NCI-H2029 (cell line): ENCODE results near the gene AGBL1.

Experiments used
- DNase-seq: peaks from one replicate; lab custom pipeline; 2025; lab: John Stamatoyannopoulos, UW

The AGBL1 gene

DNA sequence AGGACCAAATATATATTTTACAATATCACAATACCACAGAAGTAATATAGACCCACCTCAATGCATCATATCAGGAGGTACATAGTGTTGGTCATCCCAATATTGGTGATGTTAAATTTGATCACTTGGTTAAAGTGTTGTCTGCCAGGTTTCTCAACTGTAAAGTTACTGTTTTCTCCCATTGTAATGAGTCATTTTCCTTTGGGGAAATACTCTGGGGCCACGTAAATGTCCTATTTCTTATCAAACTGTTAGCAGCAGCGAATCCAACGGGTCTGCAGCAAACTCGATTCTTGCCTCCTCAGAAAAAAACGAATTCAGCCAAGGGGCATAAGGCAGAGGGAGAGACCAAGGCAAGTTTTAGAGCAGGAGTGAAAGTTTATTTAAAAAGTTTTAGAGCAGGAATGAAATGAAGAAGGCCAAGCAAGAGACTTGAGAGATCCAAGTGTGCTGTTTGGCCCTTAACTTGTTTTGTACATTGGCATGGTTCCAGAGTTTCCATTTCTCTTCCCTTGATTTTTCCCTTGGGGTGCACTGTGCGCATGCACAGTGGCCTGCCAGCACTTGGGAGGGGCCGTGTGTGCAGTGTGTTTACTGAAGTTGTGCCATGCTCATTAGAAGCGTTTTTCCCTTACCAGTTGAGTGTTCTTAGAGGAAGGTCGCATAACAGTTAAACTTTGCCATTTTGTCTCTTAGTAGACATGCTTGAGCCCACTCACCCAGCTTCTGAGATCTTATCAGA is 512.5 kb downstream of the AGBL1 start:
- DNase-seq = no peak

DNA sequence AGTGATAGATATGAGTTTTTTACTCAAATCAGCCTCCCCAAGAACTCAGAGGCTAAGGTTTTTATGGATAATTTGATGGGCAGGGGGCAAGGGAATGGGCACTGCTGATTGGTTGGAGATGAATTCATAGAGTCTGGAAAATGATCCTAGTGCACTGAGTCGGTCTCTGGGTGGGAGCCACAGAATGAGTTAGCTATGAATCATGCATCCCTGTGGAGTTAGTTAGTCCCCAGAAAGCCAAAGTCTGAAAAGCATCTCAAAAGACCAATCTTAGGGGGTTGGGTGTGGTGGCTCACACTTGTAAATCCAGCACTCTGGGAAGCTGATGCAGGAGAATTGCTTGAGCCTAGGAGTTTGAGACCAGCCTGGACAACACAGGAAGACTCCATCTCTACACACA is 516.1 kb downstream of the AGBL1 start:
- DNase-seq = no peak

DNA sequence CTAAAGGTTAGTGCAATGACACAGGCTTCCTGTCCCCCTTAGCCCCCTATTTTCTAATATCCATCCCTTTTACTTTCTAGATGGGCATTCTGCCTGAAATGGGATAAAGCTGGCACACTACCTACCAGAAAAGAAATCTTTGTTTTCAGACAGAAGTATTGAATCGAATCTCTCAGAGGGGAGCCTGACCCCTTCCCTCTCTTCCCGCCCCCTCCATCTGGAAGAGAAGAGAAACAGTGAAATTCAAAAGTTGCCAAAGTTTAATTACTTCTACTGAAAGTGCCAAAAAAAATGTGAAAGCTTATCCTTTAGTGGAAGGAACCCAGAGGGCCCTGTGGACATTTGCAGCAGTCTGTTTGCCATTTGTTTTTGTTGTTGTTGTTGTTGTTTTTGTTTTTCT is 523.8 kb downstream of the AGBL1 start:
- no peak for DNase-seq

DNA sequence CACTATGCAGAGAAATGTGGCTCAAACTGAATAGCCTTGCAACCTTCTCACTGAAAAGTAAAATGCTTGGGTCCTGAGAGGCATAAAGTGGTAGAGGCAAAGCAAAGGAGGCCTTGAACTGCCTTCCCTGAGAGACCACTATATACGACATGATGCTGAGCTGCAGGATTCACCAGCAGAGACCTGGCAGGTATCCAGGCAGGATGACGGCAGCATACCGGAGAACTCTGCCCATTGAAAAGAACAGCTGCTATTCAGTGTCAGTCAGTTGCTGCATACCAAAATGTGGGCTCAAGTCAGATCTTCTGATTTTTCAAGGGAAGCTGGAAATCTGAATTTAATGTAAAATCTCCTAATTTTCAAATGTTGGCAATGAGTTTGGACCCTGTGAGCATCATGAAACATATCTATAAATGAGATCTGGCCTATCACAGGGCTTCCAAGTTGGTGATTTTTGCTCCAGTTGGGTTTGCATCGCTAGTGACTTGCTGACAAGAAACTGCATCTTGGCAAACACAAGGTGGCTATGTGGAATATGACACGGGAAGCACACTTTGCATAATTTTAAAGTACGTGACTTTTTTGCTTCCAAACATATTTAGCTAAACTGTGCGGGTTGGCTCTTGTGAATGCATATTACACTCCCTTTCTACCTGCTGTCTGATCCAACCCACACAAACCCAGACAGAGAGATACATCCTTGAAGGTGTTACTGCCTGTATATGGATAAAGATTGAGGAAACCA is 529.0 kb downstream of the AGBL1 start:
- no peak for DNase-seq

DNA sequence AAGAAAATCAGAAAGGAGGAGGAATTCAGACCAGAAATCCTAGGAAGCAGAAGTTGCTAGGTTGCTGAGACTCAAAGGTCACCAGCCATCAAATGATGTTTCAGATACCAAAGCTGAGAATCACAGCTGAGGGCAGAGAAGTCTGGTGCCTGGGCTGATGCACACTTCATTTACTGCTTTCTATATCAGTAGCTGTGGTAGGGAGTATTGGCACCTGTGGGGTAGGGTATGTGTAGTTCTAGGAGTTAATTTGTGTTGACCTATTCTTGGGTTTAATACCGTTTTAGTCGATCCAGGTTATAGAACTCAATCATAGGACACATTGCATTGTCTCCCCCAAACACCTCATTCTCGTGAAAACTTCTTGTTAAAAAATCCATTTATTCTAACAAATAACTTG is 529.6 kb downstream of the AGBL1 start:
- DNase-seq = no peak

DNA sequence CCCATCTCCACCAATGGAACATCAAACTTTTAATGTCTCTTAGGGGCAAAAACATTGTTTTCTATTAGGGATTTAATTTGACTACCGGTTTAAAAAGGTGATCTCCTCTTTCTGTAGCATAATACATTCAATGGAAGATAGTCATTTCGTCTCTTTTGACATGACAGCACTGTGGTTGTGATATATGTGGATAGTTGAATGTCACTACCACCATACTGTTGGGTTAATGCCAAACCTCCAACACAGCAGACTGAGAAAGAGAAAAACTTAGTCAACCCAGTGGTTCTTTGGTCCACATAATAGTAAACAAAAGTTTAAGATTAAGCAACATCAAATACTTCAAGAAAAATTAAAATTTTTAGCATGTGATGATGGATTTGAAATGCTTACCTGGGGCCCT is 530.4 kb downstream of the AGBL1 start:
- no peak for DNase-seq

DNA sequence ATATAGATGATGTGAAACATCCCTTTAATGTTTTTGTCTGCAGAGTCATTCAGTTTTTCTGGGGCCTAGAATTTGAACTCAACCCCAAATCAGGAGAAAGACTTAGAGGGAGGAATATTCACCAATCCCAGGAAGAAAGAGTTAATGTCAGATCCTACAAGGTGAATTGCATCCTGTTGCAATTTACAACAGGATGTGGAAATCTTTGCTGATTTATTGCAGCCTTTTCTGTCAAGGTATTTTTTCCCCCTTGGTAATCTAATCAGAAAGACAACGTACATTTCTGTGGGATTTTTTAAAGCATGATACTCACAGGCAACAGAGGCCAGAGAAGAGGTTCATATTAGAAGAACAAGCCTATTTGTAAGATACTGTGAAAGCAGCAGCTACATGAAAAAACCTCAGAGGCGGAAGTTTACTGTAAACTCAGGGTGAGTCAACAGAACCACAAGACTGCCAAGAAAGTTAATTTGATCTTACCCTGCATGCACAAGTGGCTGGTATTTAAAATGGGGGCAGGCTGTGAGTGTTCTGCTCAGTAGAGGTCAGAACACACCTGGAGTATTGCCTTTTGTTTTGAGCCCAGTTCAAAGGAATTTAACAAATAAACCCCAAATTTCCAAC is 531.9 kb downstream of the AGBL1 start:
- no peak for DNase-seq

DNA sequence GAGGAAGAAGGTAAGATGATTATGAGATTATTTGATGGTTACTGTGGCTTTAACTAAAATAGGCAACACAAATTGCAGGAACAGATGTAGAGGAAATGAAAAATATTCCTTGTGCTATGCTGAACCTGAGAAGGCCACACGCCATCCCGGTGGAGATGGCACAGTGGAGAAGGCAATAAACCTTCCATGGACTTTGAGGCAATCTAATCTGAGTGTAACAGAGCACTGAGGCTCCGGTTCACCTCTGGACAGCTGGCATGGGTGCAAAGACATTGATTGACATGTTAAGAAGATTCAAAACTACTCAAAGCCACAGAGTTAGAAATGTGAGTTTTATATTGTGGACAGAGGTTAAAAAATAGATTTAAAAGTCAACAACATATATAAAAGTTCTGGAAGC is 535.7 kb downstream of the AGBL1 start:
- DNase-seq = no peak

DNA sequence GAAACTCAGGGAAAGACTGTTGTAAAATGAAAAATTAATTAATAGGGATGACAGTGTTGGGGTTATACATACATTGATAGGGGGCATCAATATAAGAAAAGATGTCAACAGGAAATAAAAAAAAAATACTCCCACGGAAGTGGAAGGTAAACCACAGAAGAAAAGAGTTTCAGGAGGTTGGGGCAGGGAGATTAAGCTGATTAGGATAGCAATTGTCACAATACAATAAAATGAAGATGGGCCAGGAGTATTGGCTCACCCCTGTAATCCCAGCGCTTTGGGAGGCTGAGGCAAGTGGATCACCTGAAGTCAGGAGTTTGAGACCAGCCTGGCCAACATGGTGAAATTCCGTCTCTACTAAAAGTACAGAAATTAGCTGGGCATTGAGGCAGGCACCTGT is 536.1 kb downstream of the AGBL1 start:
- DNase-seq = no peak

DNA sequence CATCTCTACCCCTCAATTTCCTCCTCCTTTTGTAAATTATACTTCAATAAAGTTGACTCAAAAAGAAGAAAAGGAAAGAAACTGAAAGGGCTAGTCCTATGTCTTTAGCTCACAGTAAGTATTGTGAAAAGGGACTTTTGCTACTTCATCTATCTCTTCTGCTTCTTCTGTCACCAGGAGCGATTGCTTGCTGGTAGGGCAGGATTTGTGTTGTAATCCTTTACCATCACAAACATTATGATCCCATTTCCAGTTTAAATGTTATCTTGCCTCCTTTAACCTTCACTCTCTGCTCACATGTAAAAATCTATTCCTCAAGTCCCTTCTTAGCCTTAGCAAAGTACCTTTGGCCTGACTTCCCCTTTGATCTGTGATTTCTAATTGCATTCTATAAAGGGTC is 537.1 kb downstream of the AGBL1 start:
- no peak for DNase-seq

DNA sequence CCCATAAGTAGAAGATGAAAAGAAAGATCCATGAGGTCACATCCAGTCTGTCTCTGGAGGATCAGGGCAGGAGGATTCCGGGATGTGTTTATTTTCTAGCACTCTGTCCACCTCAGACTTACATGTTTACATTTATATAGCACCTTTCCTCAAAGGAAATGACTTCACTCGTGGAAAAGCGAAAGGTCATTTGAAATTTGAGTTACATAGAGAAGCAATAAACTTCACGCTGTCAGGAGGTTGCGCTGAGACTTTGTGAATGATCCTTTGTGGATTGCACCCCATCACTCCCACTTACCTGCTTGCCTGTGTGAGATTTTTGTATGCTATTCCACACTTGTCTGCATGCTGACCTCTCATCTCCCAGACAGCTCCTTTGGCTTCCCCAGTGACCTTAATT is 540.5 kb downstream of the AGBL1 start:
- no peak for DNase-seq

DNA sequence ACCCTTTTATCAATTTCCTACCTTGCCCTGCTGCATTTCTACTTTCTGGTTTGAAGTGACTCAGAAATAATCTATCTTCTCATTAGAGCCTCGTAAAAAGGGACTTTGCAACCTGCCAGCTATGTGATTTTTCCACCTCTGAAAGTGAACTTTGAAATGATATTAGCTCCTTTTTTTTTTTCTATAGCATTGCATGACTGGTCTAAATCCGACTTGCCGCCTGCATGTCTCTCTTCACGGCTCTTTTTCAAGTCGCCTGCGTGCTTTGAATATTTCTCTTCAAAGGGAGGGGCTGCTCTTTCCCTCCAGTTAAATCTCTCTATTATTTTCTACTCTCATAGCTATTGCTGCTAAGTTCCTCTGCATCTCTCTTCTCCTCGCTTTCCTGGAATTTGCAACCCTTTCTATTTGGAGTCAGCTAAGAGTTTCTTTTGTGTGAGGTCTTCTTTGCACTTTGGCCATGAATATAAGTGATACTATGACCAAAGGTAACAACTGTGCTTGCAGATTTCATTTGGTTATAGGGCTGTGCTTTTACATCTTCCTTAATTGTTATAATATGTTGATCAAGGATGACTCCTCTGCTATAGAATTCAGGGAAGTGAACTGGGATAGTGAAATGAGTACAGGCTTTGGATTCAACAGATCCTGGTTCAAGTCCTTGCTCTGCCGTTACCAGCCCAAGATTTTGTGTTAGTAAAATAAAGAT is 541.1 kb downstream of the AGBL1 start:
- DNase-seq = no peak

DNA sequence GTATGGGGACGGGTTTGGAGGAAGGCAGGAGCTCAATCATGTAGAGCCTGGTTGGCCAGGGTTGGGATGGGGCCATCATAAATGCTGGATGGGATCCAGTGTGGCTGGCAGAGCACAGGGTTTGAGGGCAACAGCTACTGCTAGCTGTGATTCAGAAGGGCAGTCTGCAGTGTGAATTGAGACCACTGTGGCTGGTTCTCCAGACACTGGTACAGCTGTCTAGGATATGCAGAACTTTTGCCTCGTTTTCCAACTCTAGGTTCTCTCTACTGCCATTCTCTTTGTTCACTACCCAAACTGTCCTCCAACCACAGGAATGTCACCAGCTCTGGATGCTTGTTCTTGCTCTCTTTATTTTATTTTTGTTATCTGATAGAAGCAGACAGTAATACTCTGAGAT is 543.6 kb downstream of the AGBL1 start:
- DNase-seq = no peak

DNA sequence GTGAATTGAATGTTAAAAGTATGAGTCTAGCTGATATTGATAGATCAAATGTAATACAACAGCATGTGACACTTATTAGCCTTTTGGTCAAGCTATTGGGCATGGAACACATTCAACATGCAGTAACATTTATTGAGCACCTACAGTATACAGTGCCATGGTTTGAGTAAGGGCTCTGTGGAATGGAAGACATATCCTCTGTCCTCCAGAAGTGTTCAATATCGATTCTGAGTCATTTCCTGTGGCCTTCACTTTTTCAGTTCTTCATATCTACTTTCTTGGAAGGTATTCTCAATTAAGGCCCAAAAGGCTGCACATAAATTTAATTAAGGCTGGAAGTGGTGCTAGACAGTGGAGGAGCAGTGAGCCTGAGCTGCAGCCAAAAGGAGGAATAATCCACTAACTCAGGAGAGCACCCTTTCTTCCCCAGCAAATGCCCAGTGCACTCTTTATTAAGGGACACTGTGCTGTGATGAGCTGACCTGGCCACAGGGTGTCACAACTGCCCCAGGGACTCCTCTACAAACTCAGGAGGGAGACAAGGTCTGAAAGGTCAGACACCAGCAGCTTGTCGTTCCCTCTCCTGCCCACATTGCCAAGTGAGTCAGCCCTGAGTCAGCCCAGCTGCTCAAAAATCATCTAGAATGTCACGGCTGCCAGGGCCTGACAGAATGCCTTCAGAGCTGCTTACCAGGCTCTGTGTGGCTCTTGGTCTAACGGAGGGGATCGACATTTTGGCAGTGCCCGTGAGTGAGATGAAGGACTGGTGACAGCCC is 544.8 kb downstream of the AGBL1 start:
- peak; percentile 6 for DNase-seq

DNA sequence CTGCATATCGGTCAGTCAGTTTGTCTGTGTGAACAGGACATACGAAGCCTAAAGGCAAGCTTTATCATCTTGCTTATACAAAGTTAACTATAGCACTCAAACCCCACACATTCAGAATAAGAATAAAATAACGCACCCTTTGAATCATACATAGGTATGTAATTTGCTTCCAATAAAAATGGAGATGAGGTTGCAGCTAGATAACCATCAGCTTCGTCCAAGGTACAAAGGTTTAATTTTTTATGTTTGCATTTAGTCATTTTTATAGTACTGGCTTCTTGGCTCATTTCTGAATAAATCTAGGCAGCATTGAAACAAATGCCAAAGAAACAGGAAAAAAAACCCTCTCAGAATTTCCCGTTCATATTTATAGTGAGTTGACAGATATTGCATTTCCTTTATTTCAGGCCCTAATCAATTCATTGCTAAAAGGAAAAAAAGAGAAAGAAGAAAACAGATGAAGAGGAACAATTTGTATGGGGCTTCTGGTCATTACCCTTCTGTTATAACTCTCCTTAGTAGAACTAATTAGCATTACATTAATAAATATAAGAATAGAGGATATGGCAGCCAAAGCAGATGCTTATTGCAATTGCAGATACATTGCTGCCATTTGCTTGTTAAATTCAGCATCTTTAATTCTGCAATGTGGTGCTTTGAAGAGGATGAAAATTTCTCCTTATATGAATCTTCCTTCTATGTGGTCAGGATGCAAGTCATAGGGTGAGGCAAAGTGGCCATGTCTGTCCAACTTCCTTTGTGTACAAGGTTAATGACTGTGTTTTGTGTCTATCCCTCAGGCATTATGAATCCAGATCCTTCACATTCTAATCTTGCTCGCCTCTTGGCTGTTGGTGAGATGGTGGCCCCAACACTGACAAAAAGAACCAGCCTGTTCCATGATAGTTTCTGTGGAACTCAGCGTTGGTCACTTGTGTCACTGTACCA is 550.0 kb downstream of the AGBL1 start:
- no peak for DNase-seq

DNA sequence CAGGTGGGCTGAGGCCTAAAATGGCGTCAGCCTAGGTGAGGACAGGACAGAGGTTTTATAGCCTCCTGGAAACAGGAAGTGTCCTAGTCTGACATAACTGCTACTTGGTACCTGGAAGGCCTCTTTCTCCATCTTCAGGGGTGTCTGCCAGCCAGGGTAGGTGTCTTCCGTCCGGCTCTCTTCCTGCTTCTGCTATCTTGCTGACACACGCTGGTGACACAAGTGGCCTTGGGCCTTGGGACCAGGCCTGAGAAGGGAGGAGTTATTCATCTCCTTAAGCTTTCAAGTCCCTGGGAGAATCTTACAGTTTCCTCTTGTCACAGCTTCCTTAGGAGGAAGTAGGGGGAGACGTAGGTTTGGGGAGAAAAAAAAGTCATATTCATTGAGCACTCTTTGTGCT is 551.3 kb downstream of the AGBL1 start:
- DNase-seq = no peak

DNA sequence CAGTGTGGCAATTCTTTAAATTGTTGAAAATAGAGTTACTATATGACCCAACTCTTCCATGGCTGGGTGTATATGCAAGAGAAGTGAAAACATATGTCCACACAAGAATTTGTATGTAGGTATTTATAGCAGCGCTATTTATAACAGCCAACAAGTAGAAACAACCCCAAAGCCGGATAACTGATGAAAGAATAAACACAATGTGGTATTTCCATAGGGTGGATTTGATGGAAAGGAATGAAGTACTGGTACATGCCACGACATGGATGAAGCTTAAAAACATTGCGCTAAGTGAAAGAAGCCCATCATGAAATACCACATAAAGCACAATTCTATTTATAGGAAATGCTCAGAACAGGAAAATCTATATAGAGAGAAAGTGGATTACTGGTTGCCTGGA is 554.5 kb downstream of the AGBL1 start:
- no peak for DNase-seq

DNA sequence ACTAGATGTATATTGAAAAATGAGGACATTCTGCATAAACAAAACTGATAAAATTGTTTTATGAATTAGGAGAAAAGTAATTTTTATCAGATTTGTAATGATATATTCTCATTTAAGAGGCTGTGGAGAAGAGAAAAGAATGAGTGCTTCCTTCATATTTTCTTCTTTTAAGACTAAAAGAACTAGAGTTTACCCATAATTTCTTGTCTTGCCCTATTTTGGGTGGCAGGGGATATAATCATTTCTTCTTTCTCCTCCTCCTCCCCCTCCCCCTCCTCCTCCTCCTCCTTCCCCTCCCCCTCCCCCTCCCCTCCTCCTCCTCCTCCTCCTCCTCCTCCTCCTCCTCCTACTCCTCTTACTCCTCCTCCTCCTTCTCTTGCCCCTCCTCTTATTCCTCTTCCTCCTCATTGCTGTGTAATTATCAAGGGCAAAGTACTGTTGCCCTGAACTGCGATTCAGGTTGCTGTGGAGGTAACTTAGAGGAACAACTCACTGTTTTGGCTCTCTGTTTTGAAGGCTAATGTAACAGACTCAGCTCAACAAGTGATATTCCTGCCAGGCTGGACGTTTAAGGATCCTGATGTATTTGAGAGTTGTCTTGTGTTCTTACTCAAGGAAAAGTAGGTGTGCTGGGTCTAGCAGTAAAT is 555.4 kb downstream of the AGBL1 start:
- DNase-seq = no peak

DNA sequence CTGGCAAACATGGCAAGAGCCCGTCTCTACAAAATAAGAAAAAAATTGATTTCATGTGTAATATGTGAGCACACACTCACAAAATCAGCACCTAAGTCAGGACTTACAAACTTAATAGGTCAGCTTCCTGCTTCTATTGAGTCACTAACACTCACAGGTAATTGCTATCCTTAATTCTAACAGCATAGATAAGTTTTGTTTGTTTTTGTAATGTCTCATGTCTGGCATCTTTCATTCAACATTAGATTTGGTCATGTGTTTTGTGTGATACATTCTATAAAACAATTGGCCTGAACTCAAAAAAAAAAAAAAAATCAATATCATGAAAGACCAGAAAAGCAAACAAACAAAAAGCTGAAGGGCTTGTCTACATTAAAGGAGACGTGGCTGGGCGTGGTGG is 564.7 kb downstream of the AGBL1 start:
- DNase-seq = peak; percentile 12

DNA sequence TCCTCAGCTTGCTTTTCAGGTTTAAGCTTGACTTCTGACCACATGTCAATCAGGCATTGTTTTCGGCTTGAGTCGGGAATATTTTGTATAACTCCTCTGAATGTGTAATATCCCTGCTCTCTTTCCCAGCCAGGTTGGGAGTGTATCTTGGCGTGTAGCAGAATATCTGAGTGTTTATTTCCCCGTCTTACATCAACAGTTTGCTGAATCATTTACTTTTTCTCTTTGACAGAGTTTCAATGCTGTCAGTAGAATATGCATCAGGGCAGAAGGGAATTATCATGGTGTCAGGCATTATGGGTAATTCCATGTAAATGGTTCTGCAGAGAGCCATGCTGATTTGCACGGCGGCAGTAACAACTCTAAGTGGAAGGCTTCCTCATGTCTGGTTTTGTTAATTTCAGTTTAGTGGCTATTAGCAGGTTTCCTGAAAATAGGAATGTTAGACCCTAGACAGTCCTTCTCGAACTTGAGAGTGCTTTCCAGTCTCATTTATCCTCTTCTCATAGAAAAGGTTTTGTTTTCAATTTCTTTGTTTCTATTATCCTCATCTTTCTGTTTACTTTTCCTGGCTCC is 566.3 kb downstream of the AGBL1 start:
- peak; percentile 14 for DNase-seq
